SK-N-SH (cell line): ENCODE data around the gene PLEKHG1. TPM values are rescaled to one million over a fixed set of nuclear protein-coding genes. Genes with fewer than 3 reads are reported as not detected.

Experiments used
- CTCF ChIA-PET: fragments of 300-600, 350-600 bp; formaldehyde crosslinking; extraction: SDS; loops from one replicate; lab custom pipeline; 2021; lab: Yijun Ruan, JAX
- POLR2A ChIA-PET: fragments of 350-600 bp; sonication (Branson Sonifier 250); formaldehyde crosslinking; extraction: SDS; loops from one replicate; lab custom pipeline; 2020; ENCODE audit warnings: antibody characterized with exemption, inconsistent platforms; lab: Yijun Ruan, JAX
- DNase-seq: peaks from one replicate; pipeline ENCODE4 v3.0.0; 2012
- H2AFZ ChIP-seq: fragments of 200-600 bp; sonication (generic); 2 replicates; pipeline ENCODE4 v1.8.1; 2016; ENCODE audit warnings: antibody characterized with exemption, mild to moderate bottlenecking, low read depth
- H3F3A ChIP-seq: fragments of 200-600 bp; sonication (generic); replicated peaks from 2 replicates; pipeline ENCODE3; 2016; ENCODE audit warnings: antibody characterized with exemption, mild to moderate bottlenecking; ENCODE audit not compliant: insufficient read depth
- H3K27ac ChIP-seq, 2 experiments: fragments of 200-500 bp in 1 of 2; fragments of 200-600 bp in 1 of 2; sonication (Bioruptor generic) in 1 of 2; sonication (generic), shearing (Covaris generic) in 1 of 2; 2 replicates each; pipeline versions ENCODE4 v1.5.1 to v1.6.1; 2014 to 2016; ENCODE audit warnings: low read depth in 2 of 2, inconsistent platforms in 1 of 2, low read length in 1 of 2, mild to moderate bottlenecking in 1 of 2, mixed read lengths in 1 of 2
- H3K27me3 ChIP-seq: fragments of 200-600 bp; sonication (generic), shearing (Covaris generic); 2 replicates; pipeline ENCODE4 v1.6.1; 2016; ENCODE audit warnings: mixed run types; ENCODE audit not compliant: insufficient read depth
- H3K36me3 ChIP-seq, 2 experiments: fragments of 200-500 bp in 1 of 2; fragments of 200-600 bp in 1 of 2; sonication (Bioruptor generic) in 1 of 2; sonication (generic) in 1 of 2; replicated peaks in 1 of 2; 2 replicates each; pipeline versions ENCODE3 to v1.5.1; 2014 to 2016; ENCODE audit warnings: low read length in 1 of 2, mild to moderate bottlenecking in 1 of 2; ENCODE audit not compliant: insufficient read depth in 2 of 2, control insufficient read depth in 1 of 2
- H3K4me1 ChIP-seq, 2 experiments: fragments of 200-500 bp in 1 of 2; fragments of 200-600 bp in 1 of 2; sonication (Bioruptor generic) in 1 of 2; sonication (generic), shearing (Covaris generic) in 1 of 2; 2 replicates each; pipeline versions ENCODE4 v1.5.1 to v1.6.1; 2014 to 2016; ENCODE audit warnings: low read depth in 1 of 2, low read length in 1 of 2, mixed run types in 1 of 2; ENCODE audit not compliant: insufficient read depth in 2 of 2, control insufficient read depth in 1 of 2
- H3K4me2 ChIP-seq: fragments of 200-600 bp; sonication (generic), shearing (Covaris generic); 2 replicates; pipeline ENCODE4 v1.6.1; 2017; ENCODE audit warnings: mixed run types
- H3K4me3 ChIP-seq, 2 experiments: fragments of 200-500 bp in 1 of 2; fragments of 200-600 bp in 1 of 2; sonication (Bioruptor generic) in 1 of 2; sonication (generic), shearing (Covaris generic) in 1 of 2; 2 replicates each; pipeline versions ENCODE4 v1.5.1 to v1.8.1; 2014 to 2016; ENCODE audit warnings: low read depth in 2 of 2, inconsistent platforms in 1 of 2, low read length in 1 of 2, mild to moderate bottlenecking in 1 of 2, mixed read lengths in 1 of 2, moderate library complexity in 1 of 2
- H3K79me2 ChIP-seq: fragments of 200-600 bp; sonication (generic); 2 replicates; pipeline ENCODE4 v1.8.1; 2017; ENCODE audit warnings: mild to moderate bottlenecking; ENCODE audit not compliant: insufficient read depth
- H3K9ac ChIP-seq: fragments of 200-600 bp; sonication (generic); 2 replicates; pipeline ENCODE4 v1.6.1; 2017; ENCODE audit warnings: mixed run types
- H3K9me2 ChIP-seq: fragments of 200-600 bp; sonication (generic); 2 replicates; pipeline ENCODE4 v1.6.1; 2017; ENCODE audit warnings: mixed run types
- H3K9me3 ChIP-seq: fragments of 200-600 bp; sonication (generic); 2 replicates; pipeline ENCODE4 v1.6.1; 2017; ENCODE audit warnings: mixed run types, mild to moderate bottlenecking, moderate library complexity
- H4K20me1 ChIP-seq: fragments of 200-600 bp; sonication (generic); 2 replicates; pipeline ENCODE4 v1.6.1; 2017; ENCODE audit warnings: mild to moderate bottlenecking, mixed run types; ENCODE audit not compliant: insufficient read depth
- CHD2 ChIP-seq: fragments of 150-350 bp; IDR thresholded peaks from 2 replicates; pipeline ENCODE4 v1.6.1; 2018; ENCODE audit warnings: low read length; ENCODE audit not compliant: partially characterized antibody
- EP300 ChIP-seq, 2 experiments: IDR thresholded peaks; 2 replicates each; pipeline versions ENCODE4 v1.4.0 to v1.6.1; 2012; ENCODE audit warnings: borderline replicate concordance in 1 of 2, low read depth in 1 of 2, low read length in 1 of 2
- EZH2phosphoT487 ChIP-seq: fragments of 200-600 bp; sonication (generic); IDR thresholded peaks from 2 replicates; pipeline ENCODE4 v1.6.1; 2017; ENCODE audit warnings: low read depth, mixed run types, mild to moderate bottlenecking, antibody characterized with exemption, moderate library complexity, borderline replicate concordance
- FOSL2 ChIP-seq: IDR thresholded peaks from 2 replicates; pipeline ENCODE4 v1.4.0; 2012; ENCODE audit warnings: low read depth, mild to moderate bottlenecking, moderate library complexity, borderline replicate concordance
- FOXJ3 ChIP-seq: sonication (generic); formaldehyde crosslinking; IDR thresholded peaks from 2 replicates; pipeline ENCODE4 v1.5.1; 2020; ENCODE audit warnings: mild to moderate bottlenecking, missing genetic modification reagents
- GABPA ChIP-seq: IDR thresholded peaks from 2 replicates; pipeline ENCODE4 v1.4.0; 2012; ENCODE audit warnings: low read depth, mild to moderate bottlenecking
- MXI1 ChIP-seq: IDR thresholded peaks from 2 replicates; pipeline ENCODE4 v1.6.1; 2012; ENCODE audit warnings: mild to moderate bottlenecking, low read depth, low read length, improper control_type of control experiment
- RAD21 ChIP-seq: IDR thresholded peaks from 2 replicates; pipeline ENCODE4 v1.6.1; 2012; ENCODE audit warnings: mild to moderate bottlenecking, low read length
- RCOR1 ChIP-seq: fragments of 150-350 bp; IDR thresholded peaks from 2 replicates; pipeline ENCODE4 v1.6.1; 2017; ENCODE audit warnings: antibody characterized with exemption, low read length
- RFX5 ChIP-seq: IDR thresholded peaks from 2 replicates; pipeline ENCODE4 v1.6.1; 2012; ENCODE audit warnings: mild to moderate bottlenecking, improper control_type of control experiment, low read length
- SIN3A ChIP-seq: IDR thresholded peaks from 2 replicates; pipeline ENCODE4 v1.6.1; 2012; ENCODE audit warnings: low read depth, mild to moderate bottlenecking, low read length, moderate library complexity, borderline replicate concordance
- SMC3 ChIP-seq: IDR thresholded peaks from 2 replicates; pipeline ENCODE4 v1.6.1; 2012; ENCODE audit warnings: low read depth, low read length, improper control_type of control experiment
- WGBS: methylation state at CpG from one replicate; pipeline ENCODE4 v1.1.6; 2017; ENCODE audit warnings: low lambda C conversion rate; 5-methylcytosine and 5-hydroxymethylcytosine counted together
- polyA plus RNA-seq, 3 experiments: library from polyadenylated mRNA; depleted of rRNA; stranded (reverse); fragments of >200 nt; gene quantifications; 2 replicates each; pipeline ENCODE4 v1.2.3, GENCODE V29; 2012
- TF ChIP-seq, protein P1 (sequence below): IDR thresholded peaks from 2 replicates; pipeline ENCODE4 v1.4.0; 2012; ENCODE audit warnings: low read depth
- TF ChIP-seq, protein P2 (sequence below): fragments of 150-350 bp; IDR thresholded peaks from 2 replicates; pipeline ENCODE4 v1.6.1; 2017; ENCODE audit warnings: antibody characterized with exemption, low read length, low read depth, borderline replicate concordance
- TF ChIP-seq, protein P3 (sequence below): fragments of 200-600 bp; sonication (generic); IDR thresholded peaks from 2 replicates; pipeline ENCODE4 v1.6.1; 2017; ENCODE audit warnings: antibody characterized with exemption, mild to moderate bottlenecking, moderate library complexity

Gene PLEKHG1
- polyA plus RNA-seq, 1 of the 3 experiments (the other 2 are of a cell fraction), result 0.02 TPM

- TF ChIP-seq GABPA (no peak), EZH2phosphoT487 (no peak), SIN3A (no peak), RCOR1 (no peak), SMC3 (no peak), EP300 (IDR thresholded peaks at IDR 0.05; ENCODE audit: borderline replicate concordance in 1 of 2, low read depth in 1 of 2, low read length in 1 of 2) (no peak), FOXJ3 (CRISPR knock-in tag) (no peak), MXI1 (no peak), CHD2 (no peak)
- DNase-seq, result no peak
- 4% methylated on average over 6 of the region's 6 CpGs for WGBS
- Histone ChIP-seq H3F3A (no peaks in the 10 kb centered on the region), H3K4me1 (no peaks in the 10 kb centered on the region; a peak in 1 of 4 replicates), H3K9me2 (no peaks in the 10 kb centered on the region), H3K79me2 (no peaks in the 10 kb centered on the region), H3K9me3 (no peaks in the 10 kb centered on the region), H3K4me2 (no peak overlapping the region), H3K27ac (no peak overlapping the region), H2AFZ (no peak overlapping the region), H3K36me3 (no peaks in the 10 kb centered on the region), H3K9ac (no peak overlapping the region), H4K20me1 (no peaks in the 10 kb centered on the region), H3K27me3 (peaks cover 19% of the 10 kb centered on the region), H3K4me3 (no peak overlapping the region)
- ChIA-PET POLR2A (no interaction called here), CTCF (no interaction called here)
Observed at GRCh38 chr6:150604467-150604866, 4.8 kb downstream of the PLEKHG1 start.

DNA sequence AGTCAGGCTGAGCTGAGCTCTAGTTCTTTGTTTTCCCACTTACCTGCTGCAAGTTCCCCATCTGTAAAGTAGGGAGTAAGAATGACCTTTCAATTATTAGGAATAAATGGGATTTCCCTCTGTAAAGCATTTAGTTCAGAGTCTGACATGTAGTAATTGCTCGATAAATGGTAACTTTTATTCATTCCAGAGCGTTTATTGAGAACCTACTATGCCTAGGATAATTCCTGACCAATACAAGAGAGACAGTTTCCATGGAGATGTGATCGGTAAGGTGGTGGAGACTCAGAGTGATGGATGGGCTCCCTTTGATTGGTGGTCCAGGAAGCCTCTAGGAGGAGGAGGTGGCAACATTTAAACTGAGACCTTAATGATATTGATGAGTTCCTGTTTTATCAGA lies 5.6 kb downstream of the PLEKHG1 start:
- Histone ChIP-seq H3K4me2 (no peak overlapping the region), H2AFZ (no peak overlapping the region), H4K20me1 (no peaks in the 10 kb centered on the region), H3K79me2 (no peaks in the 10 kb centered on the region), H3K4me3 (no peak overlapping the region), H3K9ac (no peak overlapping the region), H3K4me1 (no peaks in the 10 kb centered on the region; a peak in 1 of 4 replicates), H3F3A (no peaks in the 10 kb centered on the region), H3K27ac (no peak overlapping the region), H3K9me2 (no peaks in the 10 kb centered on the region), H3K27me3 (peaks cover 15% of the 10 kb centered on the region), H3K9me3 (no peaks in the 10 kb centered on the region), H3K36me3 (no peaks in the 10 kb centered on the region)
- no peak for TF ChIP-seq RAD21
- TF ChIP-seq MXI1, result no peak
- TF ChIP-seq FOSL2, result no peak
- TF ChIP-seq, protein P1, sequence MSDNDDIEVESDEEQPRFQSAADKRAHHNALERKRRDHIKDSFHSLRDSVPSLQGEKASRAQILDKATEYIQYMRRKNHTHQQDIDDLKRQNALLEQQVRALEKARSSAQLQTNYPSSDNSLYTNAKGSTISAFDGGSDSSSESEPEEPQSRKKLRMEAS, result no peak
- TF ChIP-seq, protein P2, sequence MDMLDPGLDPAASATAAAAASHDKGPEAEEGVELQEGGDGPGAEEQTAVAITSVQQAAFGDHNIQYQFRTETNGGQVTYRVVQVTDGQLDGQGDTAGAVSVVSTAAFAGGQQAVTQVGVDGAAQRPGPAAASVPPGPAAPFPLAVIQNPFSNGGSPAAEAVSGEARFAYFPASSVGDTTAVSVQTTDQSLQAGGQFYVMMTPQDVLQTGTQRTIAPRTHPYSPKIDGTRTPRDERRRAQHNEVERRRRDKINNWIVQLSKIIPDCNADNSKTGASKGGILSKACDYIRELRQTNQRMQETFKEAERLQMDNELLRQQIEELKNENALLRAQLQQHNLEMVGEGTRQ, result no peak
- no peak for TF ChIP-seq RFX5
- no peak for TF ChIP-seq FOXJ3 (CRISPR knock-in tag)
- TF ChIP-seq, protein P3, sequence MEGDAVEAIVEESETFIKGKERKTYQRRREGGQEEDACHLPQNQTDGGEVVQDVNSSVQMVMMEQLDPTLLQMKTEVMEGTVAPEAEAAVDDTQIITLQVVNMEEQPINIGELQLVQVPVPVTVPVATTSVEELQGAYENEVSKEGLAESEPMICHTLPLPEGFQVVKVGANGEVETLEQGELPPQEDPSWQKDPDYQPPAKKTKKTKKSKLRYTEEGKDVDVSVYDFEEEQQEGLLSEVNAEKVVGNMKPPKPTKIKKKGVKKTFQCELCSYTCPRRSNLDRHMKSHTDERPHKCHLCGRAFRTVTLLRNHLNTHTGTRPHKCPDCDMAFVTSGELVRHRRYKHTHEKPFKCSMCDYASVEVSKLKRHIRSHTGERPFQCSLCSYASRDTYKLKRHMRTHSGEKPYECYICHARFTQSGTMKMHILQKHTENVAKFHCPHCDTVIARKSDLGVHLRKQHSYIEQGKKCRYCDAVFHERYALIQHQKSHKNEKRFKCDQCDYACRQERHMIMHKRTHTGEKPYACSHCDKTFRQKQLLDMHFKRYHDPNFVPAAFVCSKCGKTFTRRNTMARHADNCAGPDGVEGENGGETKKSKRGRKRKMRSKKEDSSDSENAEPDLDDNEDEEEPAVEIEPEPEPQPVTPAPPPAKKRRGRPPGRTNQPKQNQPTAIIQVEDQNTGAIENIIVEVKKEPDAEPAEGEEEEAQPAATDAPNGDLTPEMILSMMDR, result no peak
- TF ChIP-seq GABPA, result no peak
- DNase-seq, result no peak
- ChIA-PET POLR2A (no interaction called here), CTCF (no interaction called here)
- 20% methylated on average over 3 of the region's 3 CpGs for WGBS
